PC-9 (cell line): ENCODE results near the gene SIRT1.

Experiments
- CTCF ChIP-seq: fragments of 200-600 bp; sonication (generic); conservative IDR thresholded peaks from 2 replicates; pipeline ENCODE4 v1.6.1; 2017; ENCODE audit warnings: mixed run types, antibody characterized with exemption, mild to moderate bottlenecking, moderate library complexity
- EZH2 ChIP-seq: fragments of 200-600 bp; sonication (generic); IDR thresholded peaks from 2 replicates; pipeline ENCODE4 v1.8.0; 2017; ENCODE audit warnings: antibody characterized with exemption, low read depth

GRCh38 chr10:67864607-67865371 is 19.7 kb upstream of the SIRT1 start:
- TF ChIP-seq CTCF (no peak), EZH2 (no peak)
